ENCODE measurements around the gene GPR137. TPM values are rescaled to one million over a fixed set of nuclear protein-coding genes. Genes with fewer than 3 reads are reported as not detected.

Gene GPR137
- total and polyA plus RNA-seq, 4 donors = 6.7 to 22.2 (median 9.0) TPM

- TF ChIP-seq YY1 (IDR thresholded peaks at IDR 0.05) (no peak), REST (IDR thresholded peaks at IDR 0.05) (no peak)
- H3K4me3 ChIP-seq (ENCODE audit: low read depth in 1 of 3, low read length in 3 of 3) = no peak overlapping the region
- peaks cover 0 to 9% (median 8%) of the 10 kb centered on the region in 4 donors for H3K4me1 ChIP-seq (ENCODE audit: control insufficient read depth in 4 of 4, insufficient read depth in 4 of 4, low read length in 3 of 4)
- H3K36me3 ChIP-seq (ENCODE audit: control insufficient read depth in 4 of 4, insufficient read depth in 3 of 4, low read depth in 1 of 4, low read length in 3 of 4) = peaks cover 0 to 12% (median 3%) of the 10 kb centered on the region in 4 donors
- DNase-seq (ENCODE audit: low spot score) = no peak
- H3K27ac ChIP-seq (ENCODE audit: low read depth in 1 of 2, low read length in 2 of 2) = no peak overlapping the region
- H3K27me3 ChIP-seq (ENCODE audit: control insufficient read depth in 4 of 4, insufficient read depth in 4 of 4, low read length in 3 of 4) = no peaks in the 10 kb centered on the region
- WGBS = 91% methylated on average over 15 of the region's 15 CpGs
- H3K9me3 ChIP-seq (ENCODE audit: control insufficient read depth in 4 of 4, low read length in 3 of 4) = no peaks in the 10 kb centered on the region
- H3K9ac ChIP-seq (ENCODE audit: low read depth in 1 of 2, low read length in 2 of 2) = no peak overlapping the region
These were observed 29.3 kb upstream of the GPR137 start for GRCh38 chr11:64256300-64256699.

GRCh38 chr11:64258356-64258755 lies 27.3 kb upstream of the GPR137 start:
- no peak for DNase-seq (ENCODE audit: low spot score)
- Histone ChIP-seq H3K27ac (ENCODE audit: low read depth in 1 of 2, low read length in 2 of 2) (no peak overlapping the region), H3K36me3 (ENCODE audit: control insufficient read depth in 4 of 4, insufficient read depth in 3 of 4, low read depth in 1 of 4, low read length in 3 of 4) (peaks cover 0 to 13% (median 4%) of the 10 kb centered on the region in 4 donors), H3K9ac (ENCODE audit: low read depth in 1 of 2, low read length in 2 of 2) (no peak overlapping the region), H3K9me3 (ENCODE audit: control insufficient read depth in 4 of 4, low read length in 3 of 4) (no peaks in the 10 kb centered on the region), H3K4me3 (ENCODE audit: low read depth in 1 of 3, low read length in 3 of 3) (no peak overlapping the region), H3K4me1 (ENCODE audit: control insufficient read depth in 4 of 4, insufficient read depth in 4 of 4, low read length in 3 of 4) (no peaks in the 10 kb centered on the region), H3K27me3 (ENCODE audit: control insufficient read depth in 4 of 4, insufficient read depth in 4 of 4, low read length in 3 of 4) (no peaks in the 10 kb centered on the region)
- TF ChIP-seq SP1 (IDR thresholded peaks at IDR 0.05) = no peak
- no peak for TF ChIP-seq TAF1 (conservative IDR thresholded peaks at IDR 0.05)
- no peak for TF ChIP-seq JUND (IDR thresholded peaks at IDR 0.05)
- TF ChIP-seq ZBTB33 (IDR thresholded peaks at IDR 0.05) = no peak
- TF ChIP-seq NR2F2 (IDR thresholded peaks at IDR 0.05) = no peak
- TF ChIP-seq RAD21 (IDR thresholded peaks at IDR 0.05) = no peak
- 92% methylated on average over 24 of the region's 24 CpGs for WGBS

GRCh38 chr11:64258946-64259532 lies 26.6 kb upstream of the GPR137 start:
- Histone ChIP-seq H3K4me1 (ENCODE audit: control insufficient read depth in 4 of 4, insufficient read depth in 4 of 4, low read length in 3 of 4) (no peaks in the 10 kb centered on the region), H3K9me3 (ENCODE audit: control insufficient read depth in 4 of 4, low read length in 3 of 4) (no peaks in the 10 kb centered on the region), H3K4me3 (ENCODE audit: low read depth in 1 of 3, low read length in 3 of 3) (no peak overlapping the region), H3K9ac (ENCODE audit: low read depth in 1 of 2, low read length in 2 of 2) (no peak overlapping the region), H3K27ac (ENCODE audit: low read depth in 1 of 2, low read length in 2 of 2) (no peak overlapping the region), H3K27me3 (ENCODE audit: control insufficient read depth in 4 of 4, insufficient read depth in 4 of 4, low read length in 3 of 4) (no peaks in the 10 kb centered on the region), H3K36me3 (ENCODE audit: control insufficient read depth in 4 of 4, insufficient read depth in 3 of 4, low read depth in 1 of 4, low read length in 3 of 4) (peaks cover 0 to 14% (median 4%) of the 10 kb centered on the region in 4 donors)
- WGBS = 93% methylated on average over 32 of the region's 32 CpGs
- no peak for DNase-seq (ENCODE audit: low spot score)
- TF ChIP-seq TAF1 (conservative IDR thresholded peaks at IDR 0.05) (no peak), NR2F2 (IDR thresholded peaks at IDR 0.05) (no peak), RXRA (IDR thresholded peaks at IDR 0.05) (no peak), MAX (IDR thresholded peaks at IDR 0.05) (no peak), HNF4A (conservative IDR thresholded peaks at IDR 0.05) (no peak), FOXA2 (IDR thresholded peaks at IDR 0.05) (no peak), RAD21 (IDR thresholded peaks at IDR 0.05) (no peak), HNF4G (IDR thresholded peaks at IDR 0.05) (no peak), REST (IDR thresholded peaks at IDR 0.05) (no peak), CTCF (IDR thresholded peaks at IDR 0.05; ENCODE audit: low read depth, low read length, missing input control) (no peak)
